DLD1 (cell line): Measurements from ENCODE around the gene MC2R.

Experiments used
- in situ Hi-C: cut with HindIII; loops from 2 replicates; pipeline ENCODE4 v1.10.0; 2017; ENCODE audit warnings: low sequenced_read_pairs

Gene MC2R

DNA sequence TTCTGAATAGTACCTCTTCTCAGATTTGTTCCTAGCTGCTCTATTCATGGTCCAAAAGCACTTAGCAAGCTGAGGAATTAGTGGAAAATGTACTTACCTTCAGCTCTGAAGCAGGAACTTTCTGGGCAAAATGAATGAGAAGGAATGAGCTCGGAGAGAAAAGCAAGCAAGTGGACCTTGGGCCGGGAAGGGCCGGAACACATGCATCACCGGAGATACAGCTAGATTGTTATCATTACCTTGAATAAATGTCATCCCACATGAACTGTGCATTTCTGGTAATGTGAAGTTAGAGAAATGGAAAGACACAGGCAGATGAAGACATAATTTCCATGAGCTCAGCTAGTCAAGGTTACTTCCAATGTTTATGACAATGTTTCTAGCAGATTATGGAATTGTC, at the start of gene MC2R:
Gene MC2R (minus strand): TSS at position 146 of the 400 bp plus-strand sequence. CDS start 30,018 bp downstream, outside the sequence.
- in situ Hi-C loops: no loop called here

- in situ Hi-C loops: no loop called here
These were observed 30.5 kb upstream of the MC2R start for GRCh38 chr18:13945811-13946210.

GRCh38 chr18:13943338-13943737, 28.0 kb upstream of the MC2R start:
- in situ Hi-C loops: no loop called here

DNA sequence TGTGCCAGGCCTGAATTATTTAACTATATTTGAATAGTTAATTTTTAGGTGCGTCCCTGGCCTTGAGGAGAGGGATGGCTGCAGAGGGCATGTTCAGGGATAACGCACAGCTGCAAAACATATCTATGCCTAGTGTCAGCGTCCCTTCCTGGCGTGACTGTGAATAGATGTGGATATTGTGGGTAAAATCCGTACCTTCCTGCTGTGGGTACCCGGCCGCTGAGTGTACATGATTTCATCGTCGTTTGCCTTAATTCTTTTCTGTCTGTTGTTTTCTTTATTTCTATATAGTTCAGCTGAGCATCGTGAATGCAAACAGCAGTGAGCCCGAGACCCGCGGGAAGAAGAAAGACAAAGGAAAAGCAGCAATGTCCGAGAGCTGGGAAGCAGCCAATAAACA, 25.0 kb upstream of the MC2R start:
- in situ Hi-C loops: no loop called here

- in situ Hi-C loops: no loop called here
These were observed 19.3 kb upstream of the MC2R start for GRCh38 chr18:13934676-13935075.

- in situ Hi-C loops: no loop called here
These were observed 18.7 kb upstream of the MC2R start for GRCh38 chr18:13934058-13934457.

GRCh38 chr18:13932285-13933025, 17.1 kb upstream of the MC2R start:
- in situ Hi-C loops: no loop called here

GRCh38 chr18:13930964-13931363, 15.6 kb upstream of the MC2R start:
- in situ Hi-C loops: no loop called here

- in situ Hi-C loops: no loop called here
These were observed 7.9 kb upstream of the MC2R start for GRCh38 chr18:13923221-13923620.

DNA sequence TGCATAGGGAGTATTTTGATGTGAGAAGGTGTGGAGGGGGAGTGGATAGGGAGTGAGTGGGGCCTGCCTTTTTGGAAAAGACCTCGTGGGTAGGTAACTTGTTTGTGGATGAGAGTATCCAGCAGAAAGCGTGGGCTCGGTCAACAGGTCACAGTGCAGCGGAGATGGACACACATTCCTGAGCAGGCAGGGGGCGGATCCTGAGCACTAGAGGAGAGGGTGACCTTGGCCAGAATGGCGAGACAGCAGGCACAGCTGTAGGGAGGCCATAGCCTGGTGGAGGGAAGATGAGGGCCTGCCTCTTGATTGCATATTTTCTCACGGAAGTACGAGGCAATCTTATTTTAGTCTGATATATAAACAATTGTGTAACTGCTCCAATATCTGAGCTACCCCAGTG, 3.6 kb upstream of the MC2R start:
- in situ Hi-C loops: no loop called here

- in situ Hi-C loops: no loop called here
These were observed 2.1 kb upstream of the MC2R start for GRCh38 chr18:13917401-13917800.

DNA sequence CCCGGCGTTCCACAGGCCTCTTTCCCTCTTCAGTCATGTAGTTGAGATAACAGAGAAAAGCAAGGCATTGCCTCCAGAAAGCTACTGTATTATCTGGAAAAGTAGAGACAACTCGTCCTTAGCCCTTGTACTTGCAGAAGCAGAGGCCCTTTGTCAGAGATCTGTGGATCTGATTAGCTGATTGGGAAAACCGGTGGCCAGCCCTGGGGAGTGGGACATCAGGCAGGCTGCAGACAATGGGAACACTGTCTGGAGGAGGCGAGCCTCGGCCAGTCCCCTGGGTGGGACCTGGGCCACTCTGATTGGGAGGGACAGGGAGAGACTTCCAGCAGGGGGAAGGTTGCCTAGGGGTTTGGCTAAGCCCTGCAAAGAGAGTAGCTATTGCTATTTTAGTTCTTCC, 1.2 kb upstream of the MC2R start:
- in situ Hi-C loops: no loop called here

- in situ Hi-C loops: no loop called here
These were observed 677 bp upstream of the MC2R start for GRCh38 chr18:13915995-13916431.

GRCh38 chr18:13914756-13915155, 580 bp downstream of the MC2R start:
- in situ Hi-C loops: no loop called here

DNA sequence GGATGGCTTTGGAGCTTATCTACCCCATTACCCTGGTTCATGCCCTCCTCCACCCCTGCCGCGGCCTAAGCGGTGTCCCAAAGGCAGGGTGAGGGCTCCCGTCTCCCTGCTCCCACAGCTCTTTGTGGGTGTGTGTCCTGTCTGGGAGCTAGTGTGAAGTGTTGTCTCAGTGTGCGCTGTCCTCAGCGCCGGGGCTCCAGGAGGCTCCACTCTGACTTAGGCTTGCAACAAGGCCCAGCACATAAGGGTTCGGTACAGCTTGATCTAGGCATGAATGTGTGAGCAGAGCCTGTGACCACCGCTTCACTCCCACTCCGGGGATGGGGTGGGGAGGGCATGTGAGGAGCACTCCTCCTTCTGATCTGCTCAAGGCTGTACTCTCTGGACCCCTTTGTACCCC, 1.2 kb downstream of the MC2R start:
- in situ Hi-C loops: no loop called here

- in situ Hi-C loops: no loop called here
These were observed 2.1 kb downstream of the MC2R start for GRCh38 chr18:13913205-13913604.

- in situ Hi-C loops: no loop called here
These were observed 2.7 kb downstream of the MC2R start for GRCh38 chr18:13912601-13913000.

DNA sequence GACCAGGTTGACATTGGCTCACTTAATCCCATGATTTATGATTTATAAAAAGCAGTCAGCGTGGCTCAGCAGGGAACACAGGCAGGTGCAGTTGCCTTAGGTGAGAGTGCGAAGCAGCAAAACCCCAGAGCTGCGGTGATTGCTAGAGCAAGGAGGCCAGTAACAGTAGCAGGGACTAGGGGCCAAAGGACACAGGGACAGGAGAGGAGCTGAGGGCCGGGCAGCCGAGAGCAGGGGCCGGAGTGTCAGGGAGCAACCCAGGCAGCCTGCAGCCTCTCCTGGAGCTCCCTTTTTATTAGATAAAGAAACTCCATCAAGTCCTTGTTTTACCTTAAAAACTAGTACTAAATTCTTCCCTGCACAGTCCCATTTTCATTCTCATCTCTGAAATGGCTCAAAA, 4.3 kb downstream of the MC2R start:
- in situ Hi-C loops: no loop called here

- in situ Hi-C loops: no loop called here
These were observed 4.8 kb downstream of the MC2R start for GRCh38 chr18:13910501-13910900.

GRCh38 chr18:13909141-13909940, 6.0 kb downstream of the MC2R start:
- in situ Hi-C loops: no loop called here

DNA sequence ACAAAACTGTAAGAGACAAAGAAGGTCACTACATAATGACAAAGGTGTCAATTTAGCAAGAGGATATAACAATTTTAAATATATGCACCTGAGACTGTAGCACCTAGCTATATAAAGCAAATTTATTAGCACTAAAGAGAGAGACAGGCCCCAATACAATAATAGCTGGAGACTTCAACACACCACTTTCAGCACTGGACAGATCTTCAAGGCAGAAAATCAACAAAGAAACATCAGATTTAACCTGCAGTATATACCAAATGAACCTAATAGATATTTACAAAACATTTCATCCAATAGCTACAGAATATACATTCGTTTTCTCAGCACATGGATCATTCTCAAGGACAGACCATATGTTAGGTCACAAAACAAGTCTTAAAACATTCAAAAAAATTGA, 14.7 kb downstream of the MC2R start:
- in situ Hi-C loops: no loop called here

GRCh38 chr18:13895505-13896033, 19.8 kb downstream of the MC2R start:
- in situ Hi-C loops: no loop called here
